HG02938 (cell line): Measurements from ENCODE around the gene WAC.

Experiments used
- ATAC-seq: cut with Tn5 transposase; IDR thresholded peaks from one replicate; pipeline ENCODE4 v1.9.1; 2021; ENCODE audit warnings: mild to moderate bottlenecking, moderate library complexity; ENCODE audit not compliant: unreplicated experiment

WAC gene

GRCh38 chr10:28663576-28664368 is 130.9 kb downstream of the WAC start:
- ATAC-seq = peak; percentile 89

GRCh38 chr10:28664369-28664740 is 131.4 kb downstream of the WAC start:
- ATAC-seq = no peak

- ATAC-seq = no peak
Measured at GRCh38 chr10:28666751-28667467, 134.0 kb downstream of the WAC start.

- no peak for ATAC-seq
Measured at GRCh38 chr10:28668363-28669226, 135.7 kb downstream of the WAC start.

- no peak for ATAC-seq
Measured at GRCh38 chr10:28669227-28670173, 136.6 kb downstream of the WAC start.
